ENCODE measurements around the gene PMPCA.

PMPCA gene

DNA sequence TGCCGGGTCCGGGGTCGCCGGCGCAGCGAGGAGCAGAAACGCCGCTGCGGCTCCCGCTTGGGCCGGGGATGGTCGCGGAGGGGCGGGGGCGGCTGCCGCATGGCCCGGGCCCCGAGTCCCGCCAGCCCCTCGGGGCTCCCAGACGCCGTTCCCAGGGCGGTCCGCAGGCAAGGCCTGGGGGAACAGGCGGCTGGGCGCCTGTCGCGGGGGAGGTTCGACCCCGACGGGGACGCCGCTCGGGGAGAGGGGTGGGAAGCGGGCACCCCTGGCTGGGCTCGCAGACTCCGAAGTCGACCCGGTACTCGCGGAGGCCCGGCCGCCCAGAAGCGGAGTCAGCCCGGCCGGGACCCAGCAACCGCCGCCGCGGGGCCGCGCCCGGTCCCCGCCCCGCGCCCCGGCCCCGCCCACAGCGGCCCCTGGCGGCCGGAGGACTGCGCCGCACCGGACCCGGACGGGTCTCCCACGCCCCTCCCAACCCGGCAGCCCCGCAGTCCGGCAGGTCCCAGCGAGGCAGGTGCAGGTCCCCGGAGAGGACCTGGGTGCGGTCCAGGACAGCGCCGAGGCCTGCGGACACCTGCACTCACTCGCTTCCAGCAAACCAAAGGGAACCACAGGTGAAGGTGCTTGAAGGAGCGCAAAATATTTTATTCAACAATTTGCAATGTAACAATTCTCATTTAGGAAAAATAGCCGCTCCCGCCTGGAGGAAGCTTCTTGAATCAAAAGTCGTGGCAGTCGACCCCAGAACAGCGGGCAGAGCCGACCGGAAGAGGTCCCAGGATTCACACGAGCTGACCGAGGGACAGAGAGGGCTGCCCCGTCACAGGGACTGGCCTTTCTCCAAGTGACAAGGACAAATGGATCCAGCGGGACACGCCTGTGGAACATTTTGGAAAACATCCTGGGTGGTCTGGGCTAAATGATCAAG, 29.3 kb downstream of the PMPCA start, which contains the start of gene INPP5E:
INPP5E (minus strand) TSS at position 365 of the 928 bp plus-strand sequence. CDS start 426 bp downstream, outside the sequence.
- H3K9ac ChIP-seq (ENCODE audit: low read length) = peak within 1 kb of the TSS; percentile 84
- H3K4me3 ChIP-seq (ENCODE audit: low read length) = peak within 1 kb of the TSS; percentile 90
- peaks cover 14% of the 10 kb centered on the region for H3K4me1 ChIP-seq (ENCODE audit: low read length)
- H3K79me2 ChIP-seq (ENCODE audit: low read length) = peaks cover 45% of the 10 kb centered on the region
- H3K36me3 ChIP-seq (replicated peaks; ENCODE audit: low read depth, low read length) = peaks cover 19% of the 10 kb centered on the region
- no peaks in the 10 kb centered on the region for H3K9me3 ChIP-seq (ENCODE audit: insufficient read depth, low read length)
- peak within 1 kb of the TSS; percentile 87 for H3K4me2 ChIP-seq (ENCODE audit: low read length)
- peak within 1 kb of the TSS; percentile 34 for H3K27ac ChIP-seq (ENCODE audit: low read length)
- no peaks in the 10 kb centered on the region for H3K27me3 ChIP-seq (ENCODE audit: low read depth, low read length)
- peaks cover 27% of the 10 kb centered on the region for H4K20me1 ChIP-seq (ENCODE audit: insufficient read depth, low read length)
- H2AFZ ChIP-seq (ENCODE audit: low read depth, low read length) = no peak within 1 kb of the TSS
- no peak for TF ChIP-seq EZH2phosphoT487 (IDR thresholded peaks at IDR 0.05; ENCODE audit: low read depth)
- TF ChIP-seq, protein P1, sequence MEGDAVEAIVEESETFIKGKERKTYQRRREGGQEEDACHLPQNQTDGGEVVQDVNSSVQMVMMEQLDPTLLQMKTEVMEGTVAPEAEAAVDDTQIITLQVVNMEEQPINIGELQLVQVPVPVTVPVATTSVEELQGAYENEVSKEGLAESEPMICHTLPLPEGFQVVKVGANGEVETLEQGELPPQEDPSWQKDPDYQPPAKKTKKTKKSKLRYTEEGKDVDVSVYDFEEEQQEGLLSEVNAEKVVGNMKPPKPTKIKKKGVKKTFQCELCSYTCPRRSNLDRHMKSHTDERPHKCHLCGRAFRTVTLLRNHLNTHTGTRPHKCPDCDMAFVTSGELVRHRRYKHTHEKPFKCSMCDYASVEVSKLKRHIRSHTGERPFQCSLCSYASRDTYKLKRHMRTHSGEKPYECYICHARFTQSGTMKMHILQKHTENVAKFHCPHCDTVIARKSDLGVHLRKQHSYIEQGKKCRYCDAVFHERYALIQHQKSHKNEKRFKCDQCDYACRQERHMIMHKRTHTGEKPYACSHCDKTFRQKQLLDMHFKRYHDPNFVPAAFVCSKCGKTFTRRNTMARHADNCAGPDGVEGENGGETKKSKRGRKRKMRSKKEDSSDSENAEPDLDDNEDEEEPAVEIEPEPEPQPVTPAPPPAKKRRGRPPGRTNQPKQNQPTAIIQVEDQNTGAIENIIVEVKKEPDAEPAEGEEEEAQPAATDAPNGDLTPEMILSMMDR (IDR thresholded peaks at IDR 0.05; ENCODE audit: low read depth, low read length) = peak; percentile 45

DNA sequence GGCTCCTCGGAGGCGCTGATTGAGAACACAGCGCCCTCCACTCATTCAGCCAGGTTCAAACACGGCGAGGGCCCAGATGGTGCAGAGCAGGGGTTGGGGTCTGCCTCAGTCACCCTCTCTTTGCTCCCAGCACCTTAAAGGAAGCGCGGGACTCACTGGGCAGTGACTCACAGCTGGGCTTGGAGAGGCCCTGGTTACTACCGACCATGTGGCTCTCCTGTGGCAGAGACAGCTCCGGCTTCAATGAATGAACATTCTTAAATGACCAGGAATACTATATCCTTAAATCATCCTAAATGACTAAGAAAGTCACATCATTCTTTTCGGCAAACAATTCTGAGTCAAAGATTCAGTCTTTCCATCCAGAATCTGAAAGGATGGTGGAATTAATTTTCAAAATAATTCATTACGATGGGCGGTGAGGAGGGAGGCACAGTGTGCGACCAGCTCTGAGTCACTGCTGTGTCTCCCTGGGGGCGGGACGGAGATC, 30.8 kb downstream of the PMPCA start:
- H3K4me2 ChIP-seq (ENCODE audit: low read length) = no peak overlapping the region
- H3K9ac ChIP-seq (ENCODE audit: low read length) = no peak overlapping the region
- no peak overlapping the region for H2AFZ ChIP-seq (ENCODE audit: low read depth, low read length)
- peaks cover 20% of the 10 kb centered on the region for H4K20me1 ChIP-seq (ENCODE audit: insufficient read depth, low read length)
- H3K4me1 ChIP-seq (ENCODE audit: low read length) = peaks cover 14% of the 10 kb centered on the region
- H3K4me3 ChIP-seq (ENCODE audit: low read length) = no peak overlapping the region
- peaks cover 27% of the 10 kb centered on the region for H3K36me3 ChIP-seq (replicated peaks; ENCODE audit: low read depth, low read length)
- H3K27me3 ChIP-seq (ENCODE audit: low read depth, low read length) = no peaks in the 10 kb centered on the region
- TF ChIP-seq, protein P1 (IDR thresholded peaks at IDR 0.05; ENCODE audit: low read depth, low read length) = no peak
- no peak for TF ChIP-seq EZH2phosphoT487 (IDR thresholded peaks at IDR 0.05; ENCODE audit: low read depth)
- peaks cover 32% of the 10 kb centered on the region for H3K79me2 ChIP-seq (ENCODE audit: low read length)
- no peaks in the 10 kb centered on the region for H3K9me3 ChIP-seq (ENCODE audit: insufficient read depth, low read length)
- no peak overlapping the region for H3K27ac ChIP-seq (ENCODE audit: low read length)

DNA sequence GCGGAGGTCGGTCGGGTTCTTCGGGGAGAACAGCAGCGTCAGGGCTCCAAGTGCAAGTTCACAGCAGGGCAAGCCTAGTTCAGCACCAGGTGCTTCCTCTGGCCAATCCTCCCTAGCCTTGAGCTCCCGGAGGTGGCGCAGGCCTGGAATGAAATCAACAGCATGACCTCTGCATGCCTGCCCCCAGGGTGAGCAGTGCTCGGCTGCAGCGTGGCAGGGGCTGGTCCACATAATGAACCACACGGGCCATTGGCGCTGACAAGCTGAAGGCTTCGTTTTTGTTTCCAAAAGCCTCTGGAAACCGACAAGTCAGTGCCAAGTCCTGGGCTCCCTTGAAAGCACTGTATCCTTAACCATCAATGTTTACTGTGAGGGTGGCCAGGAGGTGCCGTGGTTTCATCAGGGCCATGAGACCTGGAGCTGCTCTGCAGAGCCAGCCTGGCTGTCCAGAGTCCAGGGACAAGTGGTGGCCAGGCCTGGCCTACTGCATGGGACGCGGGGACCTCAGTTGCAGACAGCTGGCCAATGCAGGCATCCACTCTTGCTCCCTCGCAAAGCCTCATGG, 31.3 kb downstream of the PMPCA start:
- Histone ChIP-seq H3K4me3 (ENCODE audit: low read length) (no peak overlapping the region), H3K79me2 (ENCODE audit: low read length) (peaks cover 27% of the 10 kb centered on the region), H3K27me3 (ENCODE audit: low read depth, low read length) (no peaks in the 10 kb centered on the region), H3K9me3 (ENCODE audit: insufficient read depth, low read length) (no peaks in the 10 kb centered on the region), H4K20me1 (ENCODE audit: insufficient read depth, low read length) (peaks cover 18% of the 10 kb centered on the region), H3K9ac (ENCODE audit: low read length) (no peak overlapping the region), H2AFZ (ENCODE audit: low read depth, low read length) (no peak overlapping the region), H3K4me1 (ENCODE audit: low read length) (peaks cover 14% of the 10 kb centered on the region), H3K36me3 (replicated peaks; ENCODE audit: low read depth, low read length) (peaks cover 31% of the 10 kb centered on the region), H3K4me2 (ENCODE audit: low read length) (no peak overlapping the region), H3K27ac (ENCODE audit: low read length) (no peak overlapping the region)
- no peak for TF ChIP-seq EZH2phosphoT487 (IDR thresholded peaks at IDR 0.05; ENCODE audit: low read depth)
- TF ChIP-seq, protein P1 (IDR thresholded peaks at IDR 0.05; ENCODE audit: low read depth, low read length) = no peak

DNA sequence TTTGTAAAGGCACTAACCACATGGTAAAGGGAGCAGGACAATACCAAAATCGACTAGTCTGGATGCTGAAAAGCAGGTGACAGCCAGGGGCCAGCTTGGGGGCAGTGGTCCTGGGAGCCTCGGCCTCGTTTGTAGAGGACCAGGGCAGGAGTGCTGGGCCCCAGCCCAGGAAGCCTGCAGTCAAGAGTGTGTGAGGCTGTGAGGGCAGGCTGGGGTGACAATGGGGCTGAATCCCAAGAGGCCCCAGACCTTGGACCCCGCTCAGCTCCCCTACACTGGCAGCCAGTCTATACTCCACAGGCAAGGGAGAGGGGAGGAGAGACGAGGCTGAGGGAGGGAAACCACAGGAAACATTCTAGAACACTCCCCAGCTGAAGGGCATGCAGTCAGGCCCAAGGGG, 31.8 kb downstream of the PMPCA start:
- no peak overlapping the region for H3K27ac ChIP-seq (ENCODE audit: low read length)
- peaks cover 22% of the 10 kb centered on the region for H3K79me2 ChIP-seq (ENCODE audit: low read length)
- no peak overlapping the region for H3K4me2 ChIP-seq (ENCODE audit: low read length)

More for the DNA sequence above, 31.8 kb downstream of the PMPCA start:
- H3K4me3 ChIP-seq (ENCODE audit: low read length) = no peak overlapping the region
- no peak overlapping the region for H2AFZ ChIP-seq (ENCODE audit: low read depth, low read length)
- peaks cover 13% of the 10 kb centered on the region; the same call in 1 of the 2 replicates for H4K20me1 ChIP-seq (ENCODE audit: insufficient read depth, low read length)
- peaks cover 36% of the 10 kb centered on the region for H3K36me3 ChIP-seq (replicated peaks; ENCODE audit: low read depth, low read length)
- TF ChIP-seq, protein P1 (IDR thresholded peaks at IDR 0.05; ENCODE audit: low read depth, low read length) = no peak
- no peak for TF ChIP-seq EZH2phosphoT487 (IDR thresholded peaks at IDR 0.05; ENCODE audit: low read depth)
- no peak overlapping the region for H3K9ac ChIP-seq (ENCODE audit: low read length)
- peaks cover 14% of the 10 kb centered on the region for H3K4me1 ChIP-seq (ENCODE audit: low read length)
- no peaks in the 10 kb centered on the region for H3K27me3 ChIP-seq (ENCODE audit: low read depth, low read length)
- H3K9me3 ChIP-seq (ENCODE audit: insufficient read depth, low read length) = no peaks in the 10 kb centered on the region

All from OCI-LY3 (cell line).